ENCODE results near the gene PDE10A.

Gene PDE10A

DNA sequence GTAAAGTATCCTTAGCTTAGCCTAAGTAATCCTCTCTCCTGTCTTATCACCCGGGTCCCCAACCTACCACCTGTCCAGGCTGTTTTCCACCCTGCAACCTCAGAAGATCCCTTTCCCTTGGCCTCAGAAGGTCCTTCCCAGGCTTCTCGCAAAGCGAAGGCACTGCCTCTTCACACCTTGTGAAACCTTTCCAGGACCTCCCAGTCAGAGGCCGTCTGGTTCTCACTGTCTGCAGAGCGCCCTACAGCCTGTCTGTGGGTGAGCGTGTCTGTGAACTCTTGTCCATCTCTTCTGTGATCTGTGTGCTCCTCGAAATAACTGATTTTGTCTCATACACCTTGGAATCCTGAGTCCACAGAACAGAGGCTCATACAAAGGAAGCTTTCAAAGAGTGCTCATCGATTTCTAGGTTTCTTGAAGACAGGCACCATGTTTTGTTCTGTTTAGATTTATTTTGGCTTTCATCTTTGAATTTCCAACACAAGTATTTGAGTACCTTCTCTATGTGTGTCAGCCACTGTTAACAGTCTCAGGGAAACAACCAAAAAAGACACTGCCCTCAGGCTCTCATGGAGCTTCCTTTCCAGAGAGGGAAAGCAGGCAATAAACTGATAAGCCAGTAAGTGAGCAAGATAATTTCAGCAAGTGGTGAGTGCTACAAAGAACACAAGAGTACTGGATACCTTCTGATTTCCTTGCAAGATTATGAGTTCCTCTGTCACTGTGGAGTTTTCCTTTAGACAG, 6.3 kb downstream of the PDE10A start:
- no peak overlapping the region for H3K4me3 ChIP-seq
- H3K27ac ChIP-seq: no peak overlapping the region
- DNase-seq (ENCODE audit: low spot score): no peak
- TF ChIP-seq CTCF (IDR thresholded peaks at IDR 0.05): no peak

- DNase-seq (ENCODE audit: low spot score): no peak
- Histone ChIP-seq H3K4me3 (no peak overlapping the region), H3K27ac (no peak overlapping the region)
- no peak for TF ChIP-seq CTCF (IDR thresholded peaks at IDR 0.05)
These were observed 7.8 kb downstream of the PDE10A start for GRCh38 chr6:165655191-165655590.

DNA sequence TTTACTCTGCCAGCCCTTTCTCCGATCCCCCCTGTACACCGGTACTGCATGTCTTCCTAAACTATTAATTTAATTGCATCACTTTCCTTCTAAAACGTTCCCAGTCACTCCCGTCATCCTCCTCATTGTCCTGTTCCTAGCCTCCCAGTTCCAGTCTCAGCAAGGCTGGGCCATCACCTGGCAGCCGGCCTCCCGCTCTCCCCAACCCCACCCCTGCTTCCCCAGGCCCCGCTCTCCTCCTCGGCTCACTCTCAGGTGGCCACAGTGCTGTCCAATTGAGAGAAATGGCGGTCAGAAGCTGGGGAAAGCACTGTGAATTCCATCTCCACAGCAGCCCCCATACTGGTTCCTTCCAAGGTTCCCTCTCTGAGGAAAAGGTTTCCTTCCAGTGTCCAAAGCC, 8.9 kb downstream of the PDE10A start:
- Histone ChIP-seq H3K27ac (no peak overlapping the region), H3K4me3 (no peak overlapping the region)
- no peak for TF ChIP-seq CTCF (IDR thresholded peaks at IDR 0.05)
- DNase-seq (ENCODE audit: low spot score): no peak

DNA sequence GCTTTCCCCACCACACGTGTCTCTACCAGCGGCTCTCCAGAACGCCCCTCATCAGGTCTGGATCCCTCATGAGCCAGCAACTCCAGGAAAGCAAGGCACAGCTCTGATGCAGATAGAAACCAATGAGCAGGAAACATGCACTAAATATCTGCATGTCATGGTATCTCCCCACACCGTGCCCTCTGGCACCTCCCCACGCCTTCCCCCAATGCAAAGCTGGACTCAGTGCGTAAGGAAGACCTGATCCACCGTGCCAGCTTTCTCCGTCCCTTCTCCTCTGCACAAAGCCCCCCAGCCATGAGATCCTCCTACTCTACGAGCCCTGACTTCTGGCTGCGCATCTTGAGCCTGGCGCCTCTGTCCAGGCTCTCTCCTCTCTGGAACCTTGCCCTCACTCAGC, 9.4 kb downstream of the PDE10A start:
- H3K27ac ChIP-seq: no peak overlapping the region
- DNase-seq (ENCODE audit: low spot score): no peak
- H3K4me3 ChIP-seq: no peak overlapping the region
- TF ChIP-seq CTCF (IDR thresholded peaks at IDR 0.05): no peak

DNA sequence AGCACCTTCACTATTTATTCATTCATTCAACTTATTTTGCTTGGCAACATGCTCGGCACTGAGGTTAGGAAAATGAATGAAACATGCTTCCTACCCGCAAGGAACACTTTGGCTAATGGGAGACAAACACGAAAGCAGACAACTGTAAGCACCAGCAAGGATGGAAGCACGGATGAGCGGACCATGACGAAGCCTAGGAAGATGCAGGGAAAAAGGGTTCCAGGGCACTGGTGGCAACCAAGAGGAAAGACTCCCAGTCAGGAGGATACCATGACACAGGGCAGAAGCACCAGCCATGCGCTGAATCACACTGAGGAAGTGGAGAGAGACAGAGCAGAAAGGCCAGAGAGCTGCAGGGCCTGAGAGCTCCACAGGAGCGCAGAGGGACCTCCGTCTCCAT, 9.8 kb downstream of the PDE10A start:
- Histone ChIP-seq H3K4me3 (no peak overlapping the region), H3K27ac (no peak overlapping the region)
- no peak for TF ChIP-seq CTCF (IDR thresholded peaks at IDR 0.05)
- no peak for DNase-seq (ENCODE audit: low spot score)

DNA sequence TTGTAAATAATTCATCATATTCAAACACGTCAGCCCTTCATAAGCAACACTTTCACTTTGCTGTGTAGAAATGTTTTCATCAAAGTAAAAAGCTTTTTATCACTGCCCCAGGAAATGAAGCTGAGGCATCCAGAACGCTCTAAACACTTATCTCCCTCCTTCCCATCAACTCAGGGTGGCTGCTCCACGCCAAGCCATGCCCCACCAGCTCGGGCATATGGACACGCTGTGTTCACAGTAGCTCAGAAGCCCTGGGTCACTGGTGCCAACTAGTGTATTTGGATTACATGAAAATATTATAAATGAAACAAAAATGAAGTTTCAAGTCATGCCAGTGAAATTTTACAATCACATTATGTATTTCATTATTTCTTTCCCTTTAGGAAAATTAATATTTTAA, 10.3 kb downstream of the PDE10A start:
- DNase-seq (ENCODE audit: low spot score): no peak
- no peak for TF ChIP-seq CTCF (IDR thresholded peaks at IDR 0.05)
- H3K4me3 ChIP-seq: no peak overlapping the region

More for the DNA sequence above, 10.3 kb downstream of the PDE10A start:
- no peak overlapping the region for H3K27ac ChIP-seq
